CD14-positive monocyte (primary cell): ENCODE data around the gene CFAP20DC. TPM values are rescaled to one million over a fixed set of nuclear protein-coding genes. Genes with fewer than 3 reads are reported as not detected.

Experiments
- DNase-seq, 3 donors: peaks; one replicate each; pipeline ENCODE4 v3.0.0-alpha.2; 2011 to 2022
- H2AFZ ChIP-seq: 2 replicates; pipeline ENCODE4 v1.6.0; 2012; ENCODE audit warnings: mild to moderate bottlenecking, low read depth, low read length, inconsistent platforms; ENCODE audit not compliant: insufficient read depth, poor library complexity, severe bottlenecking
- H3K27ac ChIP-seq, 2 donors: 1 replicate in 1 of 2; 2 replicates in 1 of 2; pipeline ENCODE4 v1.5.1; 2012 to 2013; ENCODE audit warnings: low read length in 2 of 2, control low read depth in 1 of 2, inconsistent platforms in 1 of 2, low read depth in 1 of 2, mild to moderate bottlenecking in 1 of 2
- H3K27me3 ChIP-seq, 2 donors: one replicate each; pipeline versions ENCODE4 v1.6.0 to v1.6.1; 2011 to 2013; ENCODE audit warnings: low read length in 2 of 2; ENCODE audit not compliant: control insufficient read depth in 2 of 2, insufficient read depth in 2 of 2
- H3K36me3 ChIP-seq, 2 donors: replicated peaks in 1 of 2; 1 replicate in 1 of 2; 2 replicates in 1 of 2; pipeline versions ENCODE4 v1.5.1 to v1.6.1; 2012 to 2013; ENCODE audit warnings: low read length in 2 of 2, control low read depth in 1 of 2, inconsistent platforms in 1 of 2, mild to moderate bottlenecking in 1 of 2; ENCODE audit not compliant: insufficient read depth in 2 of 2, control insufficient read depth in 1 of 2
- H3K4me1 ChIP-seq, 2 donors: 1 replicate in 1 of 2; 2 replicates in 1 of 2; pipeline versions ENCODE4 v1.5.1 to v1.6.1; 2012 to 2013; ENCODE audit warnings: low read length in 2 of 2, control low read depth in 1 of 2, inconsistent platforms in 1 of 2, mild to moderate bottlenecking in 1 of 2, moderate library complexity in 1 of 2; ENCODE audit not compliant: insufficient read depth in 2 of 2, control insufficient read depth in 1 of 2
- H3K4me2 ChIP-seq: replicated peaks from 2 replicates; pipeline ENCODE3; 2012; ENCODE audit warnings: low read length, moderate library complexity, mild to moderate bottlenecking; ENCODE audit not compliant: poor library complexity, severe bottlenecking; ENCODE audit errors: extremely low read depth
- H3K4me3 ChIP-seq, 3 experiments: fragments of 200-600 bp in 1 of 3; sonication (generic) in 1 of 3; replicated peaks in 1 of 3; 1 replicate in 2 of 3; 2 replicates in 1 of 3; pipeline ENCODE4 v1.5.1; 2011 to 2013; ENCODE audit warnings: low read length in 3 of 3, mild to moderate bottlenecking in 3 of 3, control low read depth in 2 of 3, low read depth in 2 of 3, inconsistent platforms in 1 of 3, moderate library complexity in 1 of 3
- H3K79me2 ChIP-seq: 2 replicates; pipeline ENCODE4 v1.6.0; 2012; ENCODE audit warnings: mild to moderate bottlenecking, control low read depth, inconsistent platforms, low read length, moderate library complexity; ENCODE audit not compliant: insufficient read depth
- H3K9ac ChIP-seq: 2 replicates; pipeline ENCODE4 v1.6.0; 2017; ENCODE audit warnings: low read length, mild to moderate bottlenecking; ENCODE audit not compliant: insufficient read depth, poor library complexity, severe bottlenecking
- H3K9me3 ChIP-seq, 2 donors: replicated peaks in 1 of 2; 1 replicate in 1 of 2; 2 replicates in 1 of 2; pipeline versions ENCODE4 v1.5.1 to v1.6.1; 2012 to 2013; ENCODE audit warnings: low read length in 2 of 2, control low read depth in 1 of 2; ENCODE audit not compliant: control insufficient read depth in 1 of 2, insufficient read depth in 1 of 2
- H4K20me1 ChIP-seq: 2 replicates; pipeline ENCODE4 v1.6.0; 2012; ENCODE audit warnings: mild to moderate bottlenecking, low read length, control low read depth, moderate library complexity; ENCODE audit not compliant: insufficient read depth
- H3K27ac Mint-ChIP-seq, 7 donors: one replicate each; pipeline ENCODE4 v1.8.0; 2020; ENCODE audit warnings: mild to moderate bottlenecking in 7 of 7, mixed read lengths in 7 of 7, moderate library complexity in 6 of 7, inconsistent platforms in 2 of 7
- H3K27me3 Mint-ChIP-seq, 3 donors: one replicate each; pipeline ENCODE4 v1.8.0; 2021 to 2022; ENCODE audit warnings: low read depth in 3 of 3, mild to moderate bottlenecking in 3 of 3, mixed read lengths in 3 of 3, moderate library complexity in 3 of 3, inconsistent platforms in 1 of 3
- H3K36me3 Mint-ChIP-seq, 2 donors: one replicate each; pipeline ENCODE4 v1.8.0; 2020; ENCODE audit warnings: mixed read lengths in 2 of 2, inconsistent platforms in 1 of 2, mild to moderate bottlenecking in 1 of 2
- H3K4me1 Mint-ChIP-seq: one replicate; pipeline ENCODE4 v1.8.0; 2020; ENCODE audit warnings: mild to moderate bottlenecking, mixed read lengths
- H3K4me3 Mint-ChIP-seq, 2 donors: one replicate each; pipeline ENCODE4 v1.8.0; 2020; ENCODE audit warnings: mild to moderate bottlenecking in 2 of 2, mixed read lengths in 2 of 2, moderate library complexity in 1 of 2
- H3K9me3 Mint-ChIP-seq, 7 donors: one replicate each; pipeline ENCODE4 v1.8.0; 2020 to 2022; ENCODE audit warnings: mixed read lengths in 7 of 7, mild to moderate bottlenecking in 6 of 7, moderate library complexity in 6 of 7, inconsistent platforms in 2 of 7
- WGBS: methylation state at CpG from one replicate; pipeline ENCODE4 v1.1.5; 2013; ENCODE audit warnings: missing lambda C conversion rate; ENCODE audit not compliant: insufficient coverage; 5-methylcytosine and 5-hydroxymethylcytosine counted together
- intact Hi-C, 2 donors: fragments of 100-400 bp; cut with micrococcal nuclease; formaldehyde crosslinking; loops; one replicate each; pipeline versions ENCODE4 v1.15.0 to v1.15.1; 2023
- polyA plus RNA-seq, 3 donors: library from polyadenylated mRNA; depleted of rRNA in 1 of 3; unstranded in 2 of 3; stranded (reverse) in 1 of 3; fragments of 300-500 nt in 2 of 3; fragments of >200 nt in 1 of 3; fragmentation: Illumina TruSeq in 2 of 3; gene quantifications; 1 replicate in 2 of 3; 2 replicates in 1 of 3; pipeline ENCODE4 v1.2.3, GENCODE V29; 2012 to 2021
- TF ChIP-seq, protein P1 (sequence below): fragments of 200-600 bp; IDR thresholded peaks from one replicate; pipeline ENCODE4 v1.8.0; 2022; ENCODE audit warnings: antibody characterized with exemption, mild to moderate bottlenecking

Gene CFAP20DC
- polyA plus RNA-seq, 3 donors, result not detected

DNA sequence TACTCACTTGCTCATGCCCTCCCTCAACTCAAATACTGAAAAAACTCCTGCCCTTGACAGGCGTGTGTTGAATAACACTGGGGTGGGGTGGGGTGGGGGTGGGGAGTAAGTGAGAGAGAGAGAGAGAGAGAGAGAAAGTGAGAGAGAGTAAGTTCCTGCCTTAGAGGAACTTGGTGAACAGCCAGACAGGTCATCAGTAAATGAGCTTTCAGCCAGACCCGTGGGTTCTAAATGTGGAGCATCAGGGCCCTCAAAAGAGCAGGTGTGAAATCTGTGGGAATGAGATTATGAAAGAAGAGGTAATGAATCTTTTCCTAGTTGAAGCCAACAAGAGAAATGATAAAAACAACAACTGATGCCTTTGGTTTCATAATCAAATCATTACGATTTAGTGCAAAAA, 248.9 kb downstream of the CFAP20DC start:
- no peak overlapping the region for H3K4me3 ChIP-seq
- Mint-ChIP-seq H3K4me1 (peaks cover 9% of the 10 kb centered on the region), H3K27ac (no peak overlapping the region), H3K36me3 (no peaks in the 10 kb centered on the region), H3K9me3 (peaks cover 0 to 3% (median 0%) of the 10 kb centered on the region in 7 donors), H3K4me3 (no peak overlapping the region), H3K27me3 (peaks cover 0 to 4% (median 1%) of the 10 kb centered on the region in 3 donors)
- H4K20me1 ChIP-seq, result no peaks in the 10 kb centered on the region
- no peak overlapping the region for H3K9ac ChIP-seq
- no peaks in the 10 kb centered on the region for H3K36me3 ChIP-seq
- H3K27ac ChIP-seq, result no peak overlapping the region
- TF ChIP-seq, protein P1, sequence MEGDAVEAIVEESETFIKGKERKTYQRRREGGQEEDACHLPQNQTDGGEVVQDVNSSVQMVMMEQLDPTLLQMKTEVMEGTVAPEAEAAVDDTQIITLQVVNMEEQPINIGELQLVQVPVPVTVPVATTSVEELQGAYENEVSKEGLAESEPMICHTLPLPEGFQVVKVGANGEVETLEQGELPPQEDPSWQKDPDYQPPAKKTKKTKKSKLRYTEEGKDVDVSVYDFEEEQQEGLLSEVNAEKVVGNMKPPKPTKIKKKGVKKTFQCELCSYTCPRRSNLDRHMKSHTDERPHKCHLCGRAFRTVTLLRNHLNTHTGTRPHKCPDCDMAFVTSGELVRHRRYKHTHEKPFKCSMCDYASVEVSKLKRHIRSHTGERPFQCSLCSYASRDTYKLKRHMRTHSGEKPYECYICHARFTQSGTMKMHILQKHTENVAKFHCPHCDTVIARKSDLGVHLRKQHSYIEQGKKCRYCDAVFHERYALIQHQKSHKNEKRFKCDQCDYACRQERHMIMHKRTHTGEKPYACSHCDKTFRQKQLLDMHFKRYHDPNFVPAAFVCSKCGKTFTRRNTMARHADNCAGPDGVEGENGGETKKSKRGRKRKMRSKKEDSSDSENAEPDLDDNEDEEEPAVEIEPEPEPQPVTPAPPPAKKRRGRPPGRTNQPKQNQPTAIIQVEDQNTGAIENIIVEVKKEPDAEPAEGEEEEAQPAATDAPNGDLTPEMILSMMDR, result no peak
- WGBS, result no CpG with 5 or more reads among the region's 3 CpGs
- no peaks in the 10 kb centered on the region for H3K27me3 ChIP-seq
- no peaks in the 10 kb centered on the region for H3K79me2 ChIP-seq
- no peaks in the 10 kb centered on the region for H3K9me3 ChIP-seq
- intact Hi-C loops, result no loop called here
- H3K4me2 ChIP-seq, result no peak overlapping the region
- H2AFZ ChIP-seq, result no peak overlapping the region
- DNase-seq, result no peak
- H3K4me1 ChIP-seq, result no peaks in the 10 kb centered on the region

DNA sequence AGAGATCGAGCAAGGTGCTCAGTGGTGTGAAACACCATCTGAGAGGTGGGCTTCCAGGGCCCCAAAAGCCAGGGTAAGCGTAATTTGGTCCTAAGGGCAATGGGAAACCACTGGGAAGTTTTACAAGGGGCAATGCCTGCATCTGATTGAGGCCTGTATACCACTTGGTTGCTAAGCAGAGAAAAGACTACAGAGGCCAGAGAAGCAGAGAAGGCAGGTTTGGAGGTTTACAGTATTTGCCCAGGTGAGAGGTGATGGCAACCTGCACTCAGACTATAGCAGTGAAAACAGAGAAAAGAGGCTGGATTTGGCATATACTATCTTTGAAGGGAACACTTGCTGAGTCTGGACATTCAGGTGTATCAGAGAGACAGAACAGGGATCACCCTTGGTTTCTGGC, 249.8 kb downstream of the CFAP20DC start:
- Histone ChIP-seq H3K9ac (no peak overlapping the region), H3K79me2 (no peaks in the 10 kb centered on the region), H3K27ac (no peak overlapping the region), H3K27me3 (no peaks in the 10 kb centered on the region), H4K20me1 (no peaks in the 10 kb centered on the region), H3K4me3 (no peak overlapping the region), H3K4me2 (no peak overlapping the region), H3K4me1 (no peaks in the 10 kb centered on the region), H3K9me3 (no peaks in the 10 kb centered on the region), H2AFZ (no peak overlapping the region), H3K36me3 (no peaks in the 10 kb centered on the region)
- TF ChIP-seq, protein P1, result no peak
- peaks cover 0 to 2% (median 0%) of the 10 kb centered on the region in 7 donors for H3K9me3 Mint-ChIP-seq
- no peak overlapping the region for H3K27ac Mint-ChIP-seq
- H3K4me3 Mint-ChIP-seq, result no peak overlapping the region
- intact Hi-C loops, result no loop called here
- peaks cover 0 to 4% (median 1%) of the 10 kb centered on the region in 3 donors for H3K27me3 Mint-ChIP-seq
- 86% methylated on average over 2 of the region's 2 CpGs for WGBS
- H3K36me3 Mint-ChIP-seq, result no peaks in the 10 kb centered on the region
- H3K4me1 Mint-ChIP-seq, result peaks cover 9% of the 10 kb centered on the region
- no peak for DNase-seq
